NCI-H2227 (cell line): ENCODE measurements around the gene NPHP1.
"Not testable (repeated sequence)": the region's sequence is repeated elsewhere in the genome, so short reads cannot be mapped to it uniquely, and the experiment has no call there.

Experiments used
- DNase-seq: peaks from one replicate; lab custom pipeline; 2025; ENCODE audit not compliant: unreplicated experiment; lab: John Stamatoyannopoulos, UW

Gene NPHP1

DNA sequence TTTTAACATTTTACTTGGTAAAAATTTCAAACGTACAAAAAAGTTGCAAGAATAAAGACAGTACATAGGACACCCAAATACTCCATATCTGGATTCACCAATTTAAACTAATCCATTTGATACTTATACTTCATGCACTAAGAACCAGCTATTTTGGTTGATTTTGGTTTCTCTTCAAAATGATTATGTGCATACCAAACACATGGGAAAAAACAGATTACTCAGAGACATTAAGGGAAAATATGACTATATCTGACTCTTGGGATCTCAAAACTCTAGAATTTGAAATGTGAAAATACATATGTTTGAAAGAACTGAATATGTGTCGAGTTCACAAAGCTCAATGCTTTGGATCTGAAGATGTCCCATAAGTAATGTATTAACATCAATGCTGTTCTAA, 73.6 kb downstream of the NPHP1 start:
- no peak for DNase-seq

DNA sequence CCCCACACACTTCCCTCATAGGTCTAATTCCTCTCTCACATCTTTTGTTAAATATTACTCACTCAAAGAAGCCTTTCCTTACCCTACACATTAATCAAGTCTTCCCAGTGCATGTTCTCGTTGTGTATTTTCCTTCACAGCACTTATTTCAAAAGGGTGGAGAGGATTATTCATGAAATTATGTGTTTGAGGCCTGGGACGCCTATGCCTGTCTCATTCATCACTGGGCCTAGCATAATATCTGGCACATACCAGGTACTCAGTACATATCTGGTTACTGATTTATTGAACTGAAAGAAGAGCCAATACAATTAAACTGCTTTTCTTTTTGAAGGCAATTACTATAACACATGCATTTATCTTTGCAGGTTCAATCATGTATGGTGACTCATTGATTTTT, 74.1 kb downstream of the NPHP1 start:
- DNase-seq, result no peak

DNA sequence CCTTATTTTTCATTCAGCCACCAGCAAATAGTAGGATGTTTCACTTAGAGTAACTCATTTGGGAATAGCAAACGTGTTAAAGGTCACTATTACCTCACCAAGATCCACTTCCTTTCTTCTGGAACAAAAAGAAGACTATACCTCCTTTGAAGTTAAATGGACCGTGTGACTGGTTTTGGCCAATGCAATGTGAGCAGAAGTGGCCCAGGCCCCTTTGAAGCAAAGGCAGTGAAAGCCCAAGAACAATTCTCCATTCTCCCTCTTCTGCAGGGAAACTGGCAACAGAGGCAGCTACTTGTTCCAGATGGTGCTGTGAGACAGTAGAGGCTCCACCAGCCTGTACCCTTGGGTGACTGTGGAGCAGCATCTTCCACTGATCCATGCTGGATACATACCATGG, 77.9 kb downstream of the NPHP1 start:
- no peak for DNase-seq

DNA sequence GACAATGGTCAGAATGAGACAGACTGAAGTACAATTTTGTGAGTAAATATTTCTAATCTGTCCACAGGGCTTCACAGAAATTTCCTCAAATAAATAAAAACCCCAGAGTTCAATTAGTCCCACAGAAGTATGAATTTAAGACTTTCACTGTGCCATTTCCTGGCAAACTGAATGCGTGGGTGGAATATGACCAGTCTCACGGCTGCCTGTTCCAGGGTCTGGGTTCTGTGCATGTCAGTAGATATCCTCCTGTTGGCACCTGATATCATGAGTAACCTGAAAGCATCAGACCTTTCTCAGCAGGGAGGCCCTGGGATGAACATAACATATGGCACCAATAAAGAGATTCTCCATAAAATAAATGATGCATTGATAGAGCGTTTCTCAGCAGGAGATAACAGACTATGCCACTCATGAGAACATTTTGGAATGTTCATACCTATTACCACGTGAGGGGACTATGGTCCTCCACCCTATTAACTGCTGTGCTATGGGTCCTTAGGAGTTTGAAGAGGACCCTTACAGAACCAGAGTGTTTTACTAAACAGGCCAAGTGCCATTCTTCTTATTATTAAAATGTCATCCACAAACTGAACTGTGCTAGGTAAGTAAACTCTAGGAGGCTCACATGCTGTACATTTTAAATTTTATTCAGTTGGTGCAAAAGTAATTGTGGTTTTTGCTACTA, 78.6 kb downstream of the NPHP1 start:
- no peak for DNase-seq

DNA sequence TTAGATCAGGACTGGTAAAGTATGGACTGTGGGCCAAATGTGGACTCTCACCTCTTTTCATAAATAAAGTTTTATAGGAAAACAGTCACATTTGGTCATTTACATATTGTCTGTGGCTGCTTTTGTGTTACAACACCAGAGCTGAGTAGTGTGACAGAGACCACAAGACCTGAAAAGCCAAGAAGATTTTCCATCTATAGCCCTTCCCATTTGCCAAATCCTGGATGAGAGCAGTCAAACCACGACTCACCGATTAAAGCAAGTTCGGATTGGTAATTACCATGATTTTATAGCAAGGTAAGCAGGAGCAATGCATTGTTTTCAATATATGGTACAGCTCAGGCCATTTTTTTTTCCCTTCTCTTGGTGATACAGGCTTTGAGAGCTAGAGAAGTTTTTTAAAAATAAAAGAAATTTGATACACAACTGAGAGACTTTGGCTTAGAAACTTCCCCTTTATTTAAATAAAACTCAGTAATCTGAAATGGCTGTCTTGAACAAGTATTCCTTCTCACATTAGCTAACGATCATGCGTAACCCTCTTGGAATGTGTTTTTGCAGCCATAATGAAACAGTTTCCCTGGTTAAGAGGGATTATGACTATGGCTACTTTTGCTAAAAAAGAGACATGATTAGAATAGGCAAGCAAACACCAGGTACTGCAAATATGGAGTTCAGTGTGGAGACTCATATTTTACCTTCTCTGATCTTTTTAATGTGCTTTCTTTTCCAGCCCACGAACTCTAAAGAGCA, 79.7 kb downstream of the NPHP1 start:
- no peak for DNase-seq

DNA sequence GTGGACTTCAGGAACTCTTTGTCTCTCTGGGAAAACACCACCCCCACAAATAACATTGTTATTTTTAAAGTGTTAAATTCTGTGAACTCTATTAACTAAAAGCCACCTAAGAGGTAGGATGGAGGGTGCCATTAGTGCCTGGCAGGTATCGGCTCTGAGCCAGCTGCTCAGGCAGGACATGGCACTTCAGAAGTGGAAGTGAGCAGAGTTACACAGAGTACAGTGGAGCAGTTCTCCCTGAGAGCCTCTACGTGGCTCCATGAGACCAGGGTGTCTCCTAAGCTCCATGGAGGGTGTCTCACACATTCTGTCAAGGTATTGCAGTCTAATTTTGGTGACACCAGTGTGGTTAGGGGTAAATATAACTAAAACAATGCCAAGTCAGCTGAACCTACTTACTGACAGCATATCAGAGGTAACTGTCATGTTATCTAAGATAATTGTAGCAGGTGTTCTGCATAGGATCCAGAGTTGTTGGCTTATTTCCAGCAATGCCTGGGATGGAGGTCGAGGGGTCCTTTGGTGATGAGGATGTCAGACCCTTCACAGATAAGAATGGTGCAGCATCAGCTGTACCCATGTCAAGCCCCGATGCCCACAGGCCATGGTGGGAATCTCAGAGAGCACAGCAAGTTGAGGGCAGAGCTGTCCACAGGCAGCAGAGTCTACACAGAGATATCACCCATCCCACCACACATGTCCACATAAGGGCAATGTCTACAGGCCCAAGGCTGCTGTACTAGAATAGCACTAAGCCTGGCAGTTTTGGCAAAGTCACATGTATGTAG, 80.6 kb downstream of the NPHP1 start:
- DNase-seq, result no peak

DNA sequence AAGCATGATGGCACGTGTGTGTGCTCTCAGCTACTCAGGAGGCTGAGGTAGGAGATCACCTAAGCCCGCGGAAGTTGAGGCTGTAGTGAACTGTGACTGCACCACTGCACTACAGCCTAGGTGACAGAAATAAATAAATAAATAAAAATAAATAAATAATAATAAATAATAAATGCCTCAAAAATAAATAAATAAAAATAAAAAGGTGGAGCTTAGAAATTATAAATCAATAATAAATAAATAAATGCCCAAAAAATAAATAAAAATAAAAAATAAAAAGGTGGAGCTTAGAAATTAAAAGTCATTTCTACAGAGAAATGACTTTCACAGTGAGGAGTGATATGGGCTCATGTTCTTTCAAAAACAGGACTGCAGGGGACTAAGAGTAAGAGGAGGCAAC, 83.2 kb downstream of the NPHP1 start:
- DNase-seq, result no peak

DNA sequence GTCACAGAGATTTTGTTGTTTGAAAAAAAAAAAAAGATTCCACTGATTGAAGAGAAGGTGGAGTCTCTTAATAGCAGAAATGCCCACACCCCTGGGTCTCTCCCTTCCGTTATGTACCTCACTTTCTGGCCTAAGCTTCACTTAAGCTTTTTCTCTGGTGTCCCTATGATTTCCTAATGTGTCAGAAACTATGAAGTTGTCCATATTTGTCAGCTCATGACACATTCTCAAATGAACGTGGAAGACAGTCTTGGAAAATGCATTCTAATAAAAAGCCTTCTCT, 83.8 kb downstream of the NPHP1 start:
- DNase-seq, result no peak

DNA sequence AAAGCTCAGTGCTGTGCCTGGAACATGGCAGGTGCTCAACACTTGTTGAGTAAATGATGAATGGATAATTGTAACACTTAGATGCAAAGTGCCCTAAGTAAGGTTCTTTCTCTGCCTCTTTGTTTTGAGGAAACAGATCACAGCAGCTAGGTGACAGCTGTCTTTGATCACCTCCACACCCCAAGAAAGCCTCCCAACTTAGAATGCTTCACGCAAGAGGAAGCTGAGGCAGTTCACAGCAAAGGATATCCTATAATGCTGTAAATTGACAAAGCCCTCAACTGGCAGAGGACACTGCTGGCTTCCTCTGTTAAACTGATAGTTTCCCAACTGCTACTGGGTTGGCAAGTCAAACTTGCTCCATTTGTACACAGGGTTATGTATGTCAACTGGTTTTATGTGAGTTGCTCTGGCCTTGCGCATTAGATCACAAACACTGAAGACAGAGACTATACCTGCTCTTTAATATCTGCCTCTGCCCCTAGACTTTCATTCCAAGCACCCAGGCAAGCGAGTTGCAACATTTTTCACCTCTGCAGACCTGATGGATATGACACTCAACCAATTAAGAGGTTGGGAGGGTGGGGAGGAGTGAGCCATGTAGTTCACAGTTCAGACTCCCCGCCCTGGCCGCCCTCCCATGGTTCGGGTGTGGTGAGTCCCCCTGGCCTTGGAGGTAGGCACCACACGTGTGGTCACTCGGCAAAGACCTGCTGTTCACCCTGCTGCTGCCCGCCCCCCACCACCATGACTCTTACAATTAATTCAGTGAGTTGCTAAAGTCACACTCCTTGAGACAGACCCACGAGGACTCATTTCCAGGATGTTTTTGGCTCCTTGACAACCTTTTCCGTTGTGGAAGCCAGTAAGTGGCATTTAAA, 84.4 kb downstream of the NPHP1 start:
- no peak for DNase-seq

DNA sequence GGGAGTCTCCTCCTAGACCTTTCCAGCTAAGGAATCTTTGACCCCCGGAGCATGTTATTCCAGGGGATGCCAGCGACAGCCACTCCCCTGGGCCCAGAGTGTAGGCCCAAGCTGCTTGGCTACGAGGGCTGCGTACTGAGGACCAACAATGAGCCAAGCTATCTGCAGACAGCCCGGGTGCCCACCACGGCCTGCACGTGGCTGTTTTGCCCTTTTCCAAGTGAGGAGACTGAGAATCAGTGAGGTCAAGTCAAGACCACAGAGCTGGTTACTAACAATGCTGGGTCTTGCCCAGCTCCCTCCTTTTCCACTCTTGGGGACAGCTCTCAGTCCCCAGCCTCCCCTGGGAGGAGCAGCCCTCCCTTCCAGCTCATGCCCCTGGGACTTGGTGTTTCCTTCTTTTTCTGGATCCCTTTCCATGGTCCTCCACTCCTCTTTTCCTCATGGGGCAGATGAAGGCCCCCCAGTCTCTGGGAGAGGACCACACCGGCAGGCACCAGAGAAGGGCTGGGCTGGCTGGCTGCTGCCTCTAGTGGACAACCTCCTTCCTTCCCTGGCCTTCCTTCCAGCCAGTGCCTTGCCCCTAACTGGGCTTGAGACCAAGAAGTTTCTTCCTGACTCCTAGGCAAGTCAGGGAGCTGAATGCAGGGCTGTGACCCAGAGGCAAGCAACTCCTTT, 88.6 kb downstream of the NPHP1 start:
- peak; percentile 7 for DNase-seq

DNA sequence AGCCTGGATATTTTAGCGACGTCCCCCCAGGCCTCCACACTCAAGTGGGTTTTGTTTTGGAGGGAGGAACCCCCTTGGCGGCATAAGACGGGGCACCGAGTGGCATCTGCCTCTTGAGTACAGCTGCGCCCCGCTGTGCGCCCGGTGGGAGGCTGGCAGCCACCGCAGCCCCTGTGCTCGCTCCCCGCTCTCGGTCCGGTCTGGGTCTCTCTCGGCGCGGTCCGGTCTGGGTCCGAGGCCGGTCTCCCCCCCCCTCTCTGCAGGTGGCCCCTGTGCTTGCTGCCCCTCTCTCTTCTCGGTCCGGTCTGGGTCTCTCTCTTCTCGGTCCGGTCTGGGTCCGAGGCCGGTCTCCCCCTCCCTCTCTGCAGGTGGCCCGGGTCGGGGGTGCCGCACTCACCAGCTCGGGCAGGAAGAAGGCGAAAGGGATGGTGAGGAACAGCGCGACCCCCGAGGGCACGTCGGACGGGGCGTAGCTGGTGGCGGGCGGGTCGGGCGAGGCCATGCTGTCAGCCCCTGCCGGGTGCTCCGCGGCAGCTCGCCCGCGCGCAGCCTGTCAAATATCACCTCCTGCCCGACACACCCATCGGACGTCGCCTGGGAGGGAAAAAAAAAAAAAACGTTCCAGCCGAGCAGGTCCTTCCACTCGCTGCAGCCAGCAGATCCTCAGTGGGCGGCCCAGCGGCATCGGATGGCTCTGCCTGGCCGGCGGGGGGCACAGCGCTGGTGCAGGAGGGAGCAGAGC, 89.4 kb downstream of the NPHP1 start, which contains the start of gene MALL:
Gene MALL (minus strand): TSS at position 532 of the 742 bp plus-strand sequence. CDS start 30 bp downstream, at position 502.
- DNase-seq, result peak; percentile 54

DNA sequence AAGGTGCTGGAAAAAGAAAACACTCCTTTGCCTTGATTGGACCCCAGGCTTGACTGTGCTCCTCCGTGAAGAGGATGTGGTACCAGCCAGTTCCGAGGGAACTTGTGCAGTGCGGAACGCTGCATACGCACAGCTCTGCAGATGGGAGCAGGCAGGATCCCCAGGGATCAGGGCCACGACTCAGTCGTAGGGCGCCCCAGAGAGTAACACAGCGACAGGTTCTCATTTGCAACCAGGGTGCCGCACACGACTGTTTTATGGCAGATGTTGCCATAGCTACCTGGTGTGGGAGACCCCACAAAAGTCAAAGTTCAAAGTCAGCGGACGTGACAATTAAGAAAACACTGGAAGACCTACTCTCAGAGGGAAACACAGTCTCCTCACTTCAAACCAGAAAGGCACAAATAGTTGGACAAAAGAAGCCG, 90.0 kb downstream of the NPHP1 start:
- no peak for DNase-seq

DNA sequence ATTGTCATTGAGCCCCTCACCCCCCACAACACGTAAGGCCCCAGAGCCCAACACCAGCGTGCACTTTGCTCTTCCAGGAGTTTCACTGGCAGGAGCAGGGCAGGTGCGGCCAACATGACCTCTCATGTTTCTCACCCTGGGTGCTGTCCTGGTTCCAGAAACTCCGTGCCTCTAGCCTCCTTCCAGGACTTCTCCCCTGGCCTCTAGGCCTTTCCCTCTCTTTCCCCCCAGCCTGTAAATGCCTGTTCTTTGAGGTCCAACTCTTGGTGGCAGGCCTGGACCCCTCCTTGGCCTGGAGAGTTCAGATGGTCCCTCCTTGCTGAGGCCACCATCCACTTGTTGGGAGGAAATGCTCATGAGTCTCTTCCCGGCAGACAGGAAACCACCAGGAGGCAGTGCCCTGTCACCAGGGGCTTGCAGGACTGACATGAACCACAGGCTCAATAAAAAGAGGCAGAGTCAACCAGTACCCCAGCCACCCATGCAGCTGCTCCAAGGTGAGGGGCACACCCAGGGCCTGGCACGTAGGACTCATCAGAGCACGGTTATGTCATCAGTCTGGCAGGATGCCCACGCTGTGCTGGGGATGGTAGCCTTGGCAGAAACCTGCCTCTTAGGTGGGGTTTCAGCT, 90.7 kb downstream of the NPHP1 start:
- no peak for DNase-seq

DNA sequence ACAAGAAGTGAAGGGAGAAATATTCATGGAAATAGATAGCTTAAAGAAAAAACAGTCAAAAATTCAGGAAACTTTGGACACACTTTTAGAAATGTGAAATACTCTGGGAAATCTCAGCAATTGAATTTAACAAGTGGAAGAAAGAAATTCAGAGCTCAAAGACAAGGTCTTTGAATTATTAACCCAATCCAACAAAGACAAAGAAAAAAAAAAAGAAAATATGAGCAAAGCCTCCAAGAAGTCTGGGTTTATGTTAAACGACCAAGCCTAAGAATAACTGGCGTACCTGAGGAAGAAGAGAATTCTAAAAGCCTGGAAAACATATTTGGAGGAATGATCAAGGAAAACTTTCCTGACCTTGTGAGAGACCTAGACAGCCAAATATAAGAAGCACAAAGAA, 96.5 kb downstream of the NPHP1 start:
- DNase-seq, result not testable (repeated sequence)

DNA sequence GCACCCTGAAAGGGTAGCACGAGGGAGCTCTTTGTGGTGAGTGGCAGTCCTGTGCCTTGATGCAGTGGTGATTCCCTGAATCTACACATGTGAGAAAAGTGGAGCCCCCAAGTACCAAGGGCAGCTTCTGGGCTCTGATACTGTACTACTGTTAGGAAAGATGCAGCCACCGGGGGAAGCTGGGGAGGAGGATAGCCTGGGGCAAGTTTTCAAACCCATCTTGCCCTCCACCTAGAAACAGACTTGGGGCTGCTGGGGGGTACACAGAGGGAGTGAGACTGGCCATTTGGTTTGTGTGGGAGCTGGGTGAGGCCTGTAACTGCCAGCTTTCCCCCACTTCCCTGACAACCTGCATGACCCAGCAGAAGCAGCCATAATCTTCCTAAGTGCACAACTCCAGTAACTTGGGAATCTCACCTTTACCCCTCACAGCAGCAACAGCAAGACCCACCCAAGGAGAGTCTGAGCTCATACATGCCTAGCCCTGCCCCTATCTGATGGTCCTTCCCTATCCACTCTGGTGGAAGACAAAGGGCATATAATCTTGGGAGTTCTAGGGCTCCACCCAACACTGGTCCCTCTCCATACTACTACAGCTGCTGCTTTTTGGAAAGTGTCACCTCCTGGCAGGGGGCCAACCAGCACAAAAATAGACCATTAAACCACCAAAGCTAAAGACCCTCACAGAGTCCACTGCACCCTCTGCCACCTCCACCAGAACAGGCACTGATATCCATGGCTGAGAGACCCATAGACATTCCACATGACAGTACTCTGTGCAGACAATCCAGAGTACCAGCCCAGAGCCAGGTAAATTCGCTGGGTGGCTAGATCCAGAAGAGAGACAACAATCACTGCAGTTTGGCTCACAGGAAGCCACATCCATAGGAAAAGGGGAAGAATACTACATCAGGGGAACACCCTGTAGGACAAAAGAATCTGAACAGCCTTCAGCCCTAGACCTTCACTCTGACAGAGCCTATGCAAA, 97.4 kb downstream of the NPHP1 start:
- DNase-seq, result no peak

DNA sequence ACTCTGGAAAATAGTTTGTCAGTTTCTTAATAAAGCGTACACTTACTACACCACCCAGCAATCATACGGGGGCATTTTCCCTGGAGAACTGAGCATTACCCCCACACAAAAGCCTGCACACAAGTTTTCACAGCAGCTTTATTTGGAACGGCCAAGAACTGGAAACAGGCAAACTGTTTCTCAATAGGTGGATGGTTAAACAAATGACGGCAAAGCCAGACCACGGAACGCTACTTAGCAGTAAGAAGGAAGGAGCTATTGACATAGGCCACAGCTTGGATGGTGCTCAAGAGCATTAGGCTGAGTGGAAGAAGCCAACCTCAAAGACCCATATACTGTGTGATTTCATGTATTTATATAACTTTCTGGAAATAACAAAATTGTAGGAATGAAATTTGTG, 98.2 kb downstream of the NPHP1 start:
- no peak for DNase-seq

DNA sequence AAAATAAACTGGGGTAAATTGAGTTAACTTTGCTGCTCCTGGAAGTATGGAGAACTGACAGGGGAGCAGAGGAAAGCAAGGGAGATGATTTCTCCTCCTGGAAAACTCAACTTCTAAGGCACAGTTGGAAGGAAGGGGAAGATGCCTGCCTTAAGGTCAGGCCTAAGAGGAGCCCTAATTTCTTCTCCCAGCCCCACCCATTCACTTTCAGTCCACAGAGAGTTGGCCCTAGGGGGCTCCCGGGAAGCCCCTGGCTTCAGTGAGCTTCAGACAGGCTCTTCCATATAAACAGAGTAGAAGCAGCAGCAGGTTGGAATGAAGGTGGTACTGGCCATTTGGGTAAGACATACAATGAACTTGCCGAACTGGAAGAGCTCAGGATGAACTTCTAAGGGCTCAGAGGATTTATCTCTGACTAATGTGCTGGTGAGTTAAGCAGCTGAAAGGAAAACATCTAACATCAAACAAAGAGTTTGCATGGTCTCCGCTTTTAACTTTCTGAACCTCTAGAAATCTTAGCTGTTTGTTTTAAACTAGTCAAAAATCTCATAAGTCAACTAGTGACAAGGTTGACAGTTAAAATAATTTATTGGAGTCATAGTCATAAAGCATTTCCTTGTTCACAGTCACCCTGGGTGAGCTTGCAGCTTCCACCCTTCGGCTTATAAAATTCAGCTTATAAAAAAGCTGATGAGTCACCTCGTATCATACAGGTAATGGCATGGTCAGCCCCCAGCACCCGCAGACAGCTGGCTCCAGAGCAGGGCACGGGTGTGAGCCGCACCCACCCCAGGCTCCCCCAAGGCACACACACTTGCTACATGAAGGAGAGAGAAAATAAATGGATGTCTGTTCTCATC, 99.0 kb downstream of the NPHP1 start:
- no peak for DNase-seq
